Neural crest cell (in vitro differentiated cells): ENCODE measurements around the gene SNX32. TPM values are rescaled to one million over a fixed set of nuclear protein-coding genes. Genes with fewer than 3 reads are reported as not detected.
A peak's percentile ranks its signal among the peaks of the same experiment; 100 is the strongest.
"Not testable (repeated sequence)": the region's sequence is repeated elsewhere in the genome, so short reads cannot be mapped to it uniquely, and the experiment has no call there.

Source experiments
- DNase-seq: peaks from one replicate; pipeline ENCODE4 v3.0.0; 2021; ENCODE audit warnings: low read depth, mixed read lengths, low spot score
- H3K27ac Mint-ChIP-seq: one replicate; pipeline ENCODE4 v1.8.0; 2021; ENCODE audit warnings: mild to moderate bottlenecking, mixed read lengths; ENCODE audit not compliant: unreplicated experiment
- H3K27me3 Mint-ChIP-seq: 2 replicates; pipeline ENCODE4 v1.8.0; 2021; ENCODE audit warnings: low read depth, mild to moderate bottlenecking, mixed read lengths
- H3K36me3 Mint-ChIP-seq: 2 replicates; pipeline ENCODE4 v1.8.0; 2021; ENCODE audit warnings: low read depth, mild to moderate bottlenecking, mixed read lengths
- H3K4me1 Mint-ChIP-seq: 2 replicates; pipeline ENCODE4 v1.8.0; 2021; ENCODE audit warnings: mixed read lengths
- H3K4me3 Mint-ChIP-seq: one replicate; pipeline ENCODE4 v1.8.0; 2021; ENCODE audit warnings: mild to moderate bottlenecking, mixed read lengths
- H3K9me3 Mint-ChIP-seq: 2 replicates; pipeline ENCODE4 v1.8.0; 2021; ENCODE audit warnings: mixed read lengths
- total RNA-seq: library from RNA; stranded (reverse); gene quantifications from 2 replicates; pipeline ENCODE4 v1.2.1, GENCODE V29; 2021
- TF ChIP-seq, protein P1 (sequence below): fragments of 200-600 bp; sonication (generic); conservative IDR thresholded peaks from 2 replicates; pipeline ENCODE4 v1.5.0; 2021; ENCODE audit warnings: antibody characterized with exemption, mild to moderate bottlenecking

The SNX32 gene
- total RNA-seq, 1 donor from 2014 or later, result 1.9 TPM

DNA sequence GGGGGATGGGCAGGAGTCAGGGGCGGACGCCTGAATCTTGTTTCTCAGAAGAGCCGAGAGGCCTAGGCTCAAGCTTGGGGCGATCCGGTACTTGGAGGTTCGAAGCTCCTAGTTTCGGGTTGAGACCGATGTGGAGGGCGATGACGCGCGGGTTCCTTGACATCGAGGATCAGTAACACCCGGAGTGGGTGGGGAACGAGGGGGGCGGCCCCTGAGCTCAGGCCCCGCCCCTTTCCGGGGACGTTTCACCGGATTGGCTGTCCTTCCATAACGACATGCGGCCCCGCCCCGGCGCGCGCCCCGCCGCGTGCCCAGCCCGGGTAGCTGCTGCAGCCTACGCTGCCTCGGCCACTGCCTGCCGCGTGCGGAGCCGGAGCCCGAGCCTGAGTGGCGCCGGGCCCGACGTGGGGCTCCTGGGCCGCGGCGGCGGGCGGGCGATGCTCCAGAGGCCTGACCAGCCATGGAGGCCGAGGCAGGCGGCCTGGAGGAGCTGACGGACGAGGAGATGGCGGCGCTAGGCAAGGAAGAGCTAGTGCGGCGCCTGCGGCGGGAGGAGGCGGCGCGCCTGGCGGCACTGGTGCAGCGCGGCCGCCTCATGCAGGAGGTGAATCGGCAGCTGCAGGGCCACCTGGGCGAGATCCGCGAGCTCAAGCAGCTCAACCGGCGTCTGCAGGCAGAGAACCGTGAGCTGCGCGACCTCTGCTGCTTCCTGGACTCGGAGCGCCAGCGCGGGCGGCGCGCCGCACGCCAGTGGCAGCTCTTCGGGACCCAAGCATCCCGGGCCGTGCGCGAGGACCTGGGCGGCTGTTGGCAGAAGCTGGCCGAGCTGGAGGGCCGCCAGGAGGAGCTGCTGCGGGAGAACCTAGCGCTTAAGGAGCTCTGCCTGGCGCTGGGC, 56.8 kb downstream of the SNX32 start, which contains the start of gene CCDC85B:
TSS of gene CCDC85B (plus strand) at position 350 of the 895 bp plus-strand sequence. CDS start at position 461, 111 bp downstream.
- peak; percentile 93 for DNase-seq
- Mint-ChIP-seq H3K27me3 (peaks cover 16% of the 10 kb centered on the region), H3K4me1 (peaks cover 54% of the 10 kb centered on the region), H3K27ac (peak within 1 kb of the TSS; percentile 59), H3K4me3 (peak within 1 kb of the TSS; percentile 96), H3K9me3 (no peaks in the 10 kb centered on the region), H3K36me3 (no peaks in the 10 kb centered on the region)
- TF ChIP-seq, protein P1, sequence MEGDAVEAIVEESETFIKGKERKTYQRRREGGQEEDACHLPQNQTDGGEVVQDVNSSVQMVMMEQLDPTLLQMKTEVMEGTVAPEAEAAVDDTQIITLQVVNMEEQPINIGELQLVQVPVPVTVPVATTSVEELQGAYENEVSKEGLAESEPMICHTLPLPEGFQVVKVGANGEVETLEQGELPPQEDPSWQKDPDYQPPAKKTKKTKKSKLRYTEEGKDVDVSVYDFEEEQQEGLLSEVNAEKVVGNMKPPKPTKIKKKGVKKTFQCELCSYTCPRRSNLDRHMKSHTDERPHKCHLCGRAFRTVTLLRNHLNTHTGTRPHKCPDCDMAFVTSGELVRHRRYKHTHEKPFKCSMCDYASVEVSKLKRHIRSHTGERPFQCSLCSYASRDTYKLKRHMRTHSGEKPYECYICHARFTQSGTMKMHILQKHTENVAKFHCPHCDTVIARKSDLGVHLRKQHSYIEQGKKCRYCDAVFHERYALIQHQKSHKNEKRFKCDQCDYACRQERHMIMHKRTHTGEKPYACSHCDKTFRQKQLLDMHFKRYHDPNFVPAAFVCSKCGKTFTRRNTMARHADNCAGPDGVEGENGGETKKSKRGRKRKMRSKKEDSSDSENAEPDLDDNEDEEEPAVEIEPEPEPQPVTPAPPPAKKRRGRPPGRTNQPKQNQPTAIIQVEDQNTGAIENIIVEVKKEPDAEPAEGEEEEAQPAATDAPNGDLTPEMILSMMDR, result peak; percentile 49

DNA sequence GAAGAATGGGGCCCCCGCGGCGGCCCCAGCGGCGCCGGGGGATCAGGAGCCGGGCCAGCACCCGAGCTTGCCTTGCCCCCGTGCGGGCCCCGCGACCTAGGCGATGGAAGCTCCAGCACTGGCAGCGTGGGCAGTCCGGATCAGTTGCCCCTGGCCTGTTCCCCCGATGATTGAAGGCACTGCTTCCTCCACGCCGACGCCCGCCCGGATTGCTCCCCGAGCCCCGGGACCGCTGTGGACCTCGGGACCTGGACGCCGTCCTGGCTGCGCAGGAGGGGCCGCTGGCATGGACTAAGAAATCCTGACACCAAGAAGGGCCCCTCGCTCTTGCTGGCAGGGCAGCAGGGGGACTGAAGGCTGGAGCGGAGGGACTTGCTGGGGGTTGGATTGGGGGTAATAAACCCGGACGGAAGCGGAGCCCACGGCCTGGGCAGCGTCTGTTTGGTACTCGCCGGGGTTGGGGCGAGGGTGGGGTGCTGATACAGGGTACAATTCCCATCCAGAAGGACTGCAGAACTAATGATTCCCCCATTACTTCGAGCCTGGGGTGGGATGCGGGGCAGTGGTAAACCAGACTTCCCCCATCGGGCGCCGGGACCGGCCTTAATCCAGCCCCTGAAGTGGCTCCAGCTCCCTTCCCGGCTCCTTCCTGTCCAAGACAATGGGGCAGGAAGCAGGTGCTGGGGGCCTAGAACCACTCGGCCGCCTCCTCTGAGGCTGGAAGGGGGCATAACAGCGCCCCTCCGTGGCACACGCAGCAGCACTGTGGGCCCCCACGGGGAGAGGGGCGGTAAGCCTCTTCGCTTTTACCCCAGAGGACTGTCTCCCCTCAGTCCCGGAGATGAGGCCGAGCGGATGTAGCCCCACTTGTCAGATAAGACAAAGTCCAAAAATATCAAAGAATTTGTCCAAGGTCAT, 57.7 kb downstream of the SNX32 start:
- no peaks in the 10 kb centered on the region for H3K9me3 Mint-ChIP-seq
- peaks cover 23% of the 10 kb centered on the region for H3K27me3 Mint-ChIP-seq
- TF ChIP-seq, protein P1, result no peak
- H3K4me1 Mint-ChIP-seq, result peaks cover 52% of the 10 kb centered on the region
- no peak overlapping the region for H3K27ac Mint-ChIP-seq
- no peaks in the 10 kb centered on the region for H3K36me3 Mint-ChIP-seq
- peak overlapping the region; percentile 83 for H3K4me3 Mint-ChIP-seq
- no peak for DNase-seq

DNA sequence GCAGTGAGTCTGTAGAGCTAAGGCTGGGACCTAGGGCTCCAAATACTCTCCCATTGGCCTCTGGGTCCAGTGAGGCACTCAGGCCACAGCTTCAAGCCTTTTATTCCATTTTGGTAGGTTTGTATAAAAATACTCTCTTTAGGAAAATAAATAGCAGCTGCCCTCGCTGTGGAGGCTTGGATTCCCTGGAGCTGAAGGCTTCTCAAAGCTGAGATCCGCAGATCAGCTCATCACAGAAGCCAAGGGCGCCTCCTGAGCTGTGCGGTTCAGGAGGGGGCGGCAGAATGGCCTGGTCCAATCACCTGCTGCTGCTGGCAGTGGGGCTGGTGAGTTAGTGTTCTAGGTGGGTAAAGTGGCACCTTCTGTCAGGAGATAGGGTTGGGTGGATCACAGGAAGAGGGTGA, 58.4 kb downstream of the SNX32 start:
- H3K27ac Mint-ChIP-seq, result not testable (repeated sequence)

DNA sequence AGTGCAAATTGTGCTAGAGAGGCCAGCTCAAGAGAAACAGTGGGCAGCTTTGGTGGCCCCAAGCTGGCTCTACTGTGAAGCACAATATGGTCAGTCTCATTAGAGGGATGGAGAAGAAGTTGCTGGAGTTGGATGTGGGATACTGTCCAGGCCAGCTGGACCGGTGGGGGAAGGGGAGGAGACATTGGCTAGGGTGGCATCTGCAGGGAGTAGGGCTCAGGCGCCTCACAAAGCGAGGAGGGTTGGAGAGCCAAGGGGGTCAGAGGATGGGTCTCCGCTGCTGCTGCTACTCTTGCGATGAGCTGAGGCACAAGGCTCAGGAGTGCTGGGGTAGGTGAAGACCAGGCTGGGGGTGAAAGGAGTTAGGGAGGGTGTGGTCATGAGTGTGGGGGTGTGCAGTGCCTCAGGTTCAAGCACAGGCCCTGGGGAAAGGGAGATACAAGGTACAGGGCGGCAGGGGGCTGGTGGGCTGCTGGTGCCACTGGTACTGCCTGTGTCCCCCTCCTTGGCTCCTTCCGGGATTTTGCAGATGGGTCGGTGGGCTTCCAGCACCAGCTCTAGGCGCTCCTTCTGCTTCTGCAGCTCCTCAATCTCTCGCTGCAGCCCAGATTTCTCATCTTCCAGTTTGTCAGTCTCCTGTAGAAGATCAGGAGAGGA, 59.0 kb downstream of the SNX32 start:
- Mint-ChIP-seq H3K9me3 (no peaks in the 10 kb centered on the region), H3K4me1 (peaks cover 40% of the 10 kb centered on the region), H3K27ac (no peak overlapping the region), H3K36me3 (no peaks in the 10 kb centered on the region), H3K27me3 (peaks cover 33% of the 10 kb centered on the region), H3K4me3 (peak overlapping the region; percentile 83)
- no peak for DNase-seq
- TF ChIP-seq, protein P1, result no peak

More for the DNA sequence above, 58.4 kb downstream of the SNX32 start:
- H3K4me3 Mint-ChIP-seq, result peak overlapping the region; percentile 83
- not testable (repeated sequence) for H3K9me3 Mint-ChIP-seq, H3K36me3 Mint-ChIP-seq, DNase-seq
- peaks cover 27% of the 10 kb centered on the region for H3K27me3 Mint-ChIP-seq
- H3K4me1 Mint-ChIP-seq, result peaks cover 46% of the 10 kb centered on the region

DNA sequence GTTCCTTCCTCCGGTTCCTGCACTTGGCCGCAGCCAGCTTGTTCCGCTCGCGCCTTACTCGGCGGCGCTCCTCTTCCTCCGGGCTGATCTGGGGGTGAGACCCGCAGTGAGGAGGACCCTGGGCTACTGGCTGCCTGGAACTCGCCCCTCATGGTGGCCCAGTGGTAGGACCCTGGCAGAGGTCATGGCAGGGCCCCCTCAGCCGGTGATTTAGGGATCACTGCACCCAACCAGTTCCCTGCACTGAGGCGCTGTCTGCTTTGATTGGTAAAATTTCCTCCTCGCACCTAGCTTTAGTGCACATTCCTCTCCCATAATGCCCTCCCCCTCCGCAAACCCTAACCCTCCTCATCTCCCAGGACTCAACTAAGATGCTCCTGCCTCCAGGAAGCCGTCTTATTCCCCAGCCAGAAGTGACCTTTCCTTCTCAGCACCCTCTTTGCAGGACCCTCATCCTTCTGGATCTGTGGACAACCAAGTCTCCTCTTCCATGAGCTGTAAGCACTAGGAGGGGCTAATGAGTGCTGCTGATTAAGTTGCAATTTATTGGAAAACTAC, 60.4 kb downstream of the SNX32 start:
- H3K27me3 Mint-ChIP-seq, result peaks cover 39% of the 10 kb centered on the region

More for the DNA sequence above, 60.4 kb downstream of the SNX32 start:
- DNase-seq, result no peak
- no peaks in the 10 kb centered on the region for H3K36me3 Mint-ChIP-seq
- TF ChIP-seq, protein P1, result no peak
- no peaks in the 10 kb centered on the region for H3K9me3 Mint-ChIP-seq
- H3K27ac Mint-ChIP-seq, result no peak overlapping the region
- H3K4me3 Mint-ChIP-seq, result peak overlapping the region; percentile 78
- H3K4me1 Mint-ChIP-seq, result peaks cover 34% of the 10 kb centered on the region
